Sigmoid colon (tissue), 4 donors: ENCODE results near the gene NIN.

Experiments
- CTCF ChIP-seq, 4 experiments: fragments of 450-650 bp in 3 of 4; fragments of 200-600 bp in 1 of 4; IDR thresholded peaks; one replicate each; pipeline ENCODE4 v1.5.1; 2016 to 2019; ENCODE audit warnings: antibody characterized with exemption in 4 of 4, mild to moderate bottlenecking in 3 of 4, moderate library complexity in 2 of 4
- EP300 ChIP-seq, 4 donors: sonication (generic); formaldehyde crosslinking; IDR thresholded peaks; one replicate each; pipeline ENCODE4 v1.6.1; 2017; ENCODE audit warnings: antibody characterized with exemption in 4 of 4
- POLR2A ChIP-seq, 2 donors: fragments of 450-650 bp; IDR thresholded peaks; one replicate each; pipeline ENCODE4 v1.6.1; 2016; ENCODE audit warnings: antibody characterized with exemption in 2 of 2, mild to moderate bottlenecking in 2 of 2, moderate library complexity in 2 of 2
- POLR2AphosphoS5 ChIP-seq, 4 donors: sonication (generic); formaldehyde crosslinking; IDR thresholded peaks; one replicate each; pipeline ENCODE4 v1.6.1; 2017; ENCODE audit warnings: antibody characterized with exemption in 4 of 4

GRCh38 chr14:50820786-50821509 lies 10.0 kb downstream of the NIN start:
- TF ChIP-seq CTCF (IDR thresholded peaks at IDR 0.05), result no peak
- no peak for TF ChIP-seq POLR2A (IDR thresholded peaks at IDR 0.05)
- TF ChIP-seq POLR2AphosphoS5 (IDR thresholded peaks at IDR 0.05), result no peak
- no peak for TF ChIP-seq EP300 (IDR thresholded peaks at IDR 0.05)
